GM12878 (cell line): ENCODE measurements around the gene RFX1. TPM values are rescaled to one million over a fixed set of nuclear protein-coding genes. Genes with fewer than 3 reads are reported as not detected.
"Not testable (repeated sequence)": the region's sequence is repeated elsewhere in the genome, so short reads cannot be mapped to it uniquely, and the experiment has no call there.

ENCODE experiments used
- ATAC-seq: fragments of 200-7000 bp; cut with Tn5 transposase; 3 replicates; pipeline ENCODE4 v1.9.1; 2020; ENCODE audit warnings: mild to moderate bottlenecking, moderate library complexity
- BruUV-seq: library from RNA; stranded (reverse); fragments of 400-500 nt; replicated peaks from 2 replicates; lab custom pipeline; 2021; lab: Mats Ljungman, UMichigan
- CTCF ChIA-PET: fragments of 300-600 bp; sonication (Branson Sonifier 250); formaldehyde crosslinking; extraction: SDS; loops from one replicate; lab custom pipeline; 2021; ENCODE audit warnings: inconsistent platforms; lab: Yijun Ruan, JAX
- POLR2A ChIA-PET: fragments of 350-600 bp; formaldehyde crosslinking; extraction: SDS; loops from one replicate; lab custom pipeline; 2021; ENCODE audit warnings: inconsistent platforms; lab: Charles Lee
- RAD21 ChIA-PET: fragments of 300-600 bp; sonication (Branson Sonifier 250); formaldehyde crosslinking; loops from one replicate; lab custom pipeline; 2023; ENCODE audit warnings: antibody characterized with exemption; ENCODE audit not compliant: unreplicated experiment; lab: Charles Lee
- SMC1A ChIA-PET: fragments of 300-600 bp; sonication (Branson Sonifier 250); formaldehyde crosslinking; loops from one replicate; lab custom pipeline; 2023; ENCODE audit not compliant: unreplicated experiment, uncharacterized antibody; lab: Charles Lee
- DNase-seq: peaks from one replicate; pipeline ENCODE4 v3.0.0-alpha.2; 2011; ENCODE audit warnings: low read depth, low spot score
- FAIRE-seq: peaks from 3 replicates; lab custom pipeline; 2011; peaks lifted over from hg19 to GRCh38; lab: Jason Lieb, UNC
- H2AFZ ChIP-seq: 2 replicates; pipeline ENCODE4 v1.6.0; 2011; ENCODE audit warnings: low read depth, low read length, control low read depth; ENCODE audit not compliant: control insufficient read depth
- H3K27ac ChIP-seq: 2 replicates; pipeline ENCODE4 v1.5.1; 2011; ENCODE audit warnings: control low read depth; ENCODE audit not compliant: control insufficient read depth, insufficient read depth
- H3K27me3 ChIP-seq, 2 experiments: replicated peaks in 1 of 2; 2 replicates each; pipeline versions ENCODE4 v1.6.0 to v1.6.1; 2011; ENCODE audit warnings: low read length in 1 of 2; ENCODE audit not compliant: control insufficient read depth in 2 of 2, insufficient read depth in 2 of 2
- H3K36me3 ChIP-seq, 2 experiments: 2 replicates each; pipeline ENCODE4 v1.5.1; 2011; ENCODE audit warnings: low read length in 1 of 2; ENCODE audit not compliant: control insufficient read depth in 2 of 2, insufficient read depth in 2 of 2
- H3K4me1 ChIP-seq: 2 replicates; pipeline ENCODE4 v1.6.1; 2011; ENCODE audit warnings: mild to moderate bottlenecking, low read length, moderate library complexity, mixed read lengths; ENCODE audit not compliant: control insufficient read depth, insufficient read depth
- H3K4me2 ChIP-seq: 2 replicates; pipeline ENCODE4 v1.6.0; 2011; ENCODE audit warnings: control low read depth; ENCODE audit not compliant: control insufficient read depth, insufficient read depth
- H3K4me3 ChIP-seq: fragments of 200-600 bp; sonication (generic); 2 replicates; pipeline ENCODE4 v1.5.1; 2016
- H3K79me2 ChIP-seq: 2 replicates; pipeline ENCODE4 v1.6.0; 2011; ENCODE audit warnings: low read length; ENCODE audit not compliant: control insufficient read depth, insufficient read depth
- H3K9ac ChIP-seq: 2 replicates; pipeline ENCODE4 v1.8.0; 2011; ENCODE audit warnings: low read length, control low read depth, mixed read lengths; ENCODE audit not compliant: control insufficient read depth, insufficient read depth
- H3K9me3 ChIP-seq: replicated peaks from 3 replicates; pipeline ENCODE4 v1.5.1; 2011; ENCODE audit warnings: mild to moderate bottlenecking, low read length; ENCODE audit not compliant: control insufficient read depth, insufficient read depth
- H4K20me1 ChIP-seq: 2 replicates; pipeline ENCODE4 v1.6.0; 2011; ENCODE audit not compliant: control insufficient read depth, insufficient read depth
- JUND ChIP-seq: IDR thresholded peaks from 2 replicates; pipeline ENCODE4 v1.6.1; 2012; ENCODE audit warnings: low read depth, mild to moderate bottlenecking, low read length, improper control_type of control experiment, moderate library complexity
- WGBS: methylation state at CpG from one replicate; pipeline ENCODE4 v1.1.6; 2016; ENCODE audit warnings: low lambda C conversion rate; ENCODE audit not compliant: insufficient replicate concordance, insufficient coverage; ENCODE audit errors: missing lambda C conversion rate; 5-methylcytosine and 5-hydroxymethylcytosine counted together
- in situ Hi-C: fragments of 300-500 bp; cut with MboI; formaldehyde crosslinking; loops from 9 replicates; pipeline ENCODE4 v1.14.3; 2018; ENCODE audit warnings: mixed read lengths
- intact Hi-C: fragments of 100-400 bp; cut with micrococcal nuclease; formaldehyde crosslinking; loops from one replicate; pipeline ENCODE4 v1.14.2; 2022; ENCODE audit not compliant: unreplicated experiment
- polyA plus RNA-seq, 11 experiments: library from polyadenylated mRNA; depleted of rRNA in 4 of 11; unstranded in 6 of 11; stranded (reverse) in 5 of 11; fragments of >200 nt; fragmentation: Nextera tagmentation in 4 of 11; fragmentation: Illumina TruSeq in 1 of 11; extraction: Ambion mirVana in 4 of 11; extraction: Trizol in 1 of 11; gene quantifications; 1 replicate in 1 of 11; 2 replicates in 10 of 11; pipeline versions ENCODE4 v1.2.1 to v1.2.3, GENCODE V29; 2011 to 2016; ENCODE audit warnings: inconsistent platforms in 2 of 11, missing spikeins in 2 of 11, low read depth in 1 of 11
- total RNA-seq, 4 experiments: library from RNA; depleted of rRNA in 3 of 4; stranded (reverse); fragments of >200 nt in 3 of 4; fragmentation: Illumina TruSeq in 1 of 4; extraction: Trizol in 1 of 4; gene quantifications; 2 replicates each; pipeline versions ENCODE4 v1.2.1 to v1.2.3, GENCODE V29; 2013 to 2021

Gene RFX1
- total and polyA plus RNA-seq, 10 of the 15 experiments (the other 5 are each of a cell fraction or from before 2014, with no cell fraction given): 0.05 to 11.0 (median 1.5) TPM

DNA sequence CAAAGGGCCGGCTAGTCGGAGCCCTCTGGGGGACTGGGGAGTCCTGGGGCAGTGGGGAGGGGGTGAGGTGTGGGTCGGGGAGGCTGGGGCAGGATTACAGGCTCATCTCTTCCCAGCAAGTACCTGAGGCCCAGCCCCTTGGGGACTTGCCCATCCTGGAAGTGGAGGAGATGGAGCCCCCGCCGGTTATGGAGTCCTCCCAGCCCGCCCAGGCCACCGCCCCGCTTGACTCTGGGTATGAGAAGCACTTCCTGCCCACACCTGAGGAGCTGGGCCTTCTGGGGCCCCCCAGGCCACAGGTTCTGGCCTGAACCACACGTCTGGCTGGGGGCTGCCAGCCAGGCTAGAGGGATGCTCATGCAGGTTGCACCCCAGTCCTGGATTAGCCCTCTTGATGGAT is 45.9 kb upstream of the RFX1 start:
- Histone ChIP-seq H3K27me3 (no peaks in the 10 kb centered on the region; a peak in 1 of 4 replicates), H3K4me1 (no peaks in the 10 kb centered on the region), H3K9me3 (peaks cover 2% of the 10 kb centered on the region; the same call in 1 of the 3 replicates), H3K4me3 (no peak overlapping the region), H4K20me1 (no peaks in the 10 kb centered on the region), H3K79me2 (no peaks in the 10 kb centered on the region), H3K9ac (no peak overlapping the region), H3K4me2 (no peak overlapping the region), H3K36me3 (peaks cover 8 to 12% of the 10 kb centered on the region in 2 experiments; a peak in 3 of 4 replicates), H3K27ac (no peak overlapping the region), H2AFZ (no peak overlapping the region)
- 70% methylated on average over 8 of the region's 9 CpGs for WGBS
- DNase-seq (no peak), ATAC-seq (no peak), FAIRE-seq (no peak)
- POLR2A ChIA-PET: no interaction called here
- no peak for TF ChIP-seq JUND
- in situ Hi-C loops: loop anchor here (25.0 kb wide), 1 partner anchor 765 kb away; no protein-coding TSS in a partner anchor
- CTCF ChIA-PET: interaction anchor here (0.5 to 2.4 kb wide), 4 partner anchors 9 to 173 kb away, joined by 3 to 14 read pairs (median 4); no protein-coding TSS in a partner anchor
- intact Hi-C loops: no loop called here
- no TSS peak for BruUV-seq
- RAD21 ChIA-PET: no interaction called here
- SMC1A ChIA-PET: interaction anchor here (0.7 kb wide), 1 partner anchor 170 kb away, joined by 3 read pairs; no protein-coding TSS in a partner anchor

DNA sequence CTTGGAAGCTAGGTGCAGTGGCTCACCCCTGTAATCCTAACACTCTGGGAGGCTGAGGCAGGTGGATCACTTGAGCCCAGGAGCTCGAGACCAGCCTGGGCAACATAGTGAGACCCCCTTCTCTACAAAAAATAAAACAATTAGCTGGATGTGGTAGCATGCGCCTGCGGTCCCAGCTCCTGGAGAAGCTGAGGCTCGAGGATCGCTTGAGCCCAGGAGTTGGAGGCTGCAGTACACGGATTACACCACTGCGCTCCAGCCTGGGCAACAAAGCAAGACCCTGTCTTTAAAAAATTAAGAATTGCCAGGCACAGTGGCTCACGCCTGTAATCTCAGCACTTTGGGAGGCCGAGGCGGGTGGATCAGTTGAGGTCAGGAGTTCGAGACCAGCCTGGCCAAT is 44.8 kb upstream of the RFX1 start:
- FAIRE-seq, H3K27ac ChIP-seq, H3K9me3 ChIP-seq, H3K4me3 ChIP-seq, ATAC-seq, H3K4me1 ChIP-seq, H3K79me2 ChIP-seq, H4K20me1 ChIP-seq, intact Hi-C loops, DNase-seq, H3K4me2 ChIP-seq, H2AFZ ChIP-seq, BruUV-seq, H3K9ac ChIP-seq, H3K27me3 ChIP-seq: not testable (repeated sequence)
- 95% methylated on average over 11 of the region's 11 CpGs for WGBS
- H3K36me3 ChIP-seq: peaks cover 10 to 17% of the 10 kb centered on the region in 2 experiments; a peak in 3 of 4 replicates
- CTCF ChIA-PET: interaction anchor here (7.4 kb wide), 1 partner anchor 8 kb away, joined by 60 read pairs; no protein-coding TSS in a partner anchor
- SMC1A ChIA-PET: interaction anchor here (0.6 to 1.2 kb wide), 3 partner anchors 9 to 169 kb away, joined by 3 to 4 read pairs (median 3); no protein-coding TSS in a partner anchor
- in situ Hi-C loops: loop anchor here (25.0 kb wide), 1 partner anchor 764 kb away; no protein-coding TSS in a partner anchor
- RAD21 ChIA-PET: interaction anchor here (0.6 kb wide), 1 partner anchor 141 kb away, joined by 4 read pairs; no protein-coding TSS in a partner anchor
- POLR2A ChIA-PET: interaction anchor here (0.6 kb wide), 1 partner anchor 1317 kb away, joined by 5 read pairs; the partner anchor contains the start of gene TRIR
